ENCODE data around the gene FBP2.

GRCh38 chr9:94557376-94557775, 36.2 kb downstream of the FBP2 start:
- TF ChIP-seq CTCF (IDR thresholded peaks at IDR 0.05) = no peak
- no peak for TF ChIP-seq EZH2 (IDR thresholded peaks at IDR 0.05; ENCODE audit: borderline replicate concordance, insufficient read depth, low read depth, low read length, poor library complexity, severe bottlenecking)

Measured in B cell (primary cell).